LNCAP (cell line): ENCODE results near the gene CDHR3.

Source experiments
- CTCF ChIP-seq: fragments of 450-650 bp; IDR thresholded peaks from 2 replicates; pipeline ENCODE4 v1.5.1; 2017; ENCODE audit warnings: mild to moderate bottlenecking

The CDHR3 gene

GRCh38 chr7:105974471-105974870, 11.4 kb downstream of the CDHR3 start:
- TF ChIP-seq CTCF, result no peak

GRCh38 chr7:105975770-105976417, 12.8 kb downstream of the CDHR3 start:
- TF ChIP-seq CTCF, result no peak

- no peak for TF ChIP-seq CTCF
Observed at GRCh38 chr7:105976868-105977267, 13.8 kb downstream of the CDHR3 start.

GRCh38 chr7:105978035-105978434, 15.0 kb downstream of the CDHR3 start:
- TF ChIP-seq CTCF, result no peak

- TF ChIP-seq CTCF, result no peak
Observed at GRCh38 chr7:105978974-105979373, 15.9 kb downstream of the CDHR3 start.

- no peak for TF ChIP-seq CTCF
Observed at GRCh38 chr7:105979405-105979804, 16.3 kb downstream of the CDHR3 start.

- no peak for TF ChIP-seq CTCF
Observed at GRCh38 chr7:105980645-105981396, 17.8 kb downstream of the CDHR3 start.
